Measurements from ENCODE around the gene LLGL2. TPM values are rescaled to one million over a fixed set of nuclear protein-coding genes. Genes with fewer than 3 reads are reported as not detected.

LLGL2 gene
- total RNA-seq, 1 donor from 2014 or later: 111 TPM

DNA sequence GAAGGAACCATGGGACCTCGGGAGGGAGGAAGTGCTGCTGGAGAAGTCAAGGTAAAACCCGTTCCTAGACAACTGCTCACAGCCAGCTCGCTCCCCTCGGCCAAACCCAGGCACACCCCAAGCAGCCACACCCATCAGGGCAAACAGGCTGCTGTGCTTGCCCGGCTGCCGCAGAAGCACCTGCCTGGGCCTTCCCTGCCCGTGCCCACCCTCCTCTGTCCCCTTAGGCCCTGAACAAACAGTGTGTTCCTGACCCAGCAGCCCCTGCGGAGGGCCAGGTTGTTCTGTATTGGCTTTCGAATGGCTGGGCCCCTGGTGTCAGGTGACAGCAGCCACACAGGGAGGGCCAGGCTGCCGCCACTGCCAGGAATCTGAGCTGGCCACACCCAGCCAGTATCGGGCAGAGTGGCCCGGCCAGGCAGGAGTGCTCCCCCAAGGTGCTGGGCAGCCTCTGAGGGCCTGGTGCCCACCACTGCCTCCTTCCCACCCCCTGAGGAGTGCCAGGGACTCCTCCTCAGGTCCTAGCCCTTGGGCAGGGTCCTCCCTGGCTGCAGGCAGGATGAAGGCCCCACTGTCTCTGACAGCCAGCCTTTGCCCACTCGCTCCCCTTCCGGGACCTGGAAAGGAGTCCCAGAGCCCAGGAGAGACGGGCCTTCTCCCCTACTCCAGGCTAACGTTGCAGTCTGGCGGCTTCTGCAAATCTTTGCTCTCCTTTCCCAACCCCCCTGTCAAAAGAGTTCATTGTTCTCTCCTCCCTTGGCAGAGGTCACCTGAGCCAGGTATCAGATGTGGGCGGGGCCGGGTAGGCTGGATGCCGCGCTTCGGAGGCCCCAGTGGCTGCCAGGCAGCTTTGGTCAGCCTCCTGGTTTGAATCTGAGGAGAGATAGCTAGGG is 24.0 kb downstream of the LLGL2 start:
- Histone ChIP-seq H3K4me1 (peaks cover 12% of the 10 kb centered on the region), H3K27me3 (ENCODE audit: low read depth) (no peaks in the 10 kb centered on the region), H3K36me3 (no peaks in the 10 kb centered on the region), H3K27ac (peak overlapping the region; percentile 91), H3K4me3 (peak overlapping the region; percentile 27), H3K9me3 (no peaks in the 10 kb centered on the region)
- intact Hi-C loops (cut with DNase I): no loop called here
- TF ChIP-seq, protein P1, sequence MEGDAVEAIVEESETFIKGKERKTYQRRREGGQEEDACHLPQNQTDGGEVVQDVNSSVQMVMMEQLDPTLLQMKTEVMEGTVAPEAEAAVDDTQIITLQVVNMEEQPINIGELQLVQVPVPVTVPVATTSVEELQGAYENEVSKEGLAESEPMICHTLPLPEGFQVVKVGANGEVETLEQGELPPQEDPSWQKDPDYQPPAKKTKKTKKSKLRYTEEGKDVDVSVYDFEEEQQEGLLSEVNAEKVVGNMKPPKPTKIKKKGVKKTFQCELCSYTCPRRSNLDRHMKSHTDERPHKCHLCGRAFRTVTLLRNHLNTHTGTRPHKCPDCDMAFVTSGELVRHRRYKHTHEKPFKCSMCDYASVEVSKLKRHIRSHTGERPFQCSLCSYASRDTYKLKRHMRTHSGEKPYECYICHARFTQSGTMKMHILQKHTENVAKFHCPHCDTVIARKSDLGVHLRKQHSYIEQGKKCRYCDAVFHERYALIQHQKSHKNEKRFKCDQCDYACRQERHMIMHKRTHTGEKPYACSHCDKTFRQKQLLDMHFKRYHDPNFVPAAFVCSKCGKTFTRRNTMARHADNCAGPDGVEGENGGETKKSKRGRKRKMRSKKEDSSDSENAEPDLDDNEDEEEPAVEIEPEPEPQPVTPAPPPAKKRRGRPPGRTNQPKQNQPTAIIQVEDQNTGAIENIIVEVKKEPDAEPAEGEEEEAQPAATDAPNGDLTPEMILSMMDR (IDR thresholded peaks at IDR 0.05): no peak
- peak; percentile 92 for DNase-seq
- ATAC-seq: peak; percentile 96

DNA sequence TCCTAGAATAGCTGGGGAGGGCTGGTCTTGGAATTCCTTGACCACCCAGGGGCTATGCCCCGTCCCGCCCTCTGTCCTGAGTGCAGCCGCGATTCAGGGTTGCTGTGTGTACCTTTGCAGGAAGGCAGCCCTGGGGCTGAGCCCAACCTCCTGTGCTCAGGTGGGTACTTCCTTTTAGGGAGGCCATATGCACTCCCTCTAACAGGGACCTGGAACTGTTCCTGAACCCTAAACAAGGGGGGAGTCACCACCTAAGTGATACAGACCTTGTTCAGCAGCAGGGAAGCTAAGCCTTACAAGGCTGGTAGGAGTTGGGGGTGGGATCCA is 24.6 kb downstream of the LLGL2 start:
- H3K4me3 ChIP-seq: no peak overlapping the region
- no peaks in the 10 kb centered on the region for H3K36me3 ChIP-seq
- intact Hi-C loops (cut with DNase I): no loop called here
- H3K9me3 ChIP-seq: no peaks in the 10 kb centered on the region
- H3K27ac ChIP-seq: peak overlapping the region; percentile 91
- ATAC-seq (peak; percentile 45 to 53), DNase-seq (no peak)
- no peaks in the 10 kb centered on the region for H3K27me3 ChIP-seq (ENCODE audit: low read depth)
- peaks cover 12% of the 10 kb centered on the region for H3K4me1 ChIP-seq
- TF ChIP-seq, protein P1 (IDR thresholded peaks at IDR 0.05): no peak

DNA sequence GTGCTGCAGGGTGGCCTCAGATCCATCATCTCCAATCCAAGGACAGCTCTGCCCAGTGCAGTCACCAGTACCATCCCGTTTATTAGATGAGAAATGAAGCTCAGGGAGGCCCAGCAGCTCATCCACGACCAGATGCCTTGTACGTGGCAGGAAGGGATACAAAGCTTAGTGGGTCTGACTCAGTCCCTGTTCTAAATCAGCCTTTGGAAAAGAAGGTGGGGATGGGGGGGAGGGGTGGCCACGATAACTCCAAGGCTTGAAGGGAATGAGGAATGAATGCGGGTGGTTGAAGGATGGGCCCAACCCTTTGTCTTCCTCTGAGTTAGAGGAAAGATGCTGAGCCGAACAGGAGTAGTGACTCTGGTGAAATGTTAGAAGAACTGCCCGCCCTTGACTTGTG is 25.8 kb downstream of the LLGL2 start:
- ATAC-seq (no peak), DNase-seq (no peak)
- Histone ChIP-seq H3K27me3 (ENCODE audit: low read depth) (no peaks in the 10 kb centered on the region), H3K4me3 (no peak overlapping the region), H3K27ac (no peak overlapping the region), H3K4me1 (peaks cover 12% of the 10 kb centered on the region), H3K9me3 (no peaks in the 10 kb centered on the region), H3K36me3 (no peaks in the 10 kb centered on the region)
- TF ChIP-seq, protein P1 (IDR thresholded peaks at IDR 0.05): no peak
- intact Hi-C loops (cut with DNase I): no loop called here

DNA sequence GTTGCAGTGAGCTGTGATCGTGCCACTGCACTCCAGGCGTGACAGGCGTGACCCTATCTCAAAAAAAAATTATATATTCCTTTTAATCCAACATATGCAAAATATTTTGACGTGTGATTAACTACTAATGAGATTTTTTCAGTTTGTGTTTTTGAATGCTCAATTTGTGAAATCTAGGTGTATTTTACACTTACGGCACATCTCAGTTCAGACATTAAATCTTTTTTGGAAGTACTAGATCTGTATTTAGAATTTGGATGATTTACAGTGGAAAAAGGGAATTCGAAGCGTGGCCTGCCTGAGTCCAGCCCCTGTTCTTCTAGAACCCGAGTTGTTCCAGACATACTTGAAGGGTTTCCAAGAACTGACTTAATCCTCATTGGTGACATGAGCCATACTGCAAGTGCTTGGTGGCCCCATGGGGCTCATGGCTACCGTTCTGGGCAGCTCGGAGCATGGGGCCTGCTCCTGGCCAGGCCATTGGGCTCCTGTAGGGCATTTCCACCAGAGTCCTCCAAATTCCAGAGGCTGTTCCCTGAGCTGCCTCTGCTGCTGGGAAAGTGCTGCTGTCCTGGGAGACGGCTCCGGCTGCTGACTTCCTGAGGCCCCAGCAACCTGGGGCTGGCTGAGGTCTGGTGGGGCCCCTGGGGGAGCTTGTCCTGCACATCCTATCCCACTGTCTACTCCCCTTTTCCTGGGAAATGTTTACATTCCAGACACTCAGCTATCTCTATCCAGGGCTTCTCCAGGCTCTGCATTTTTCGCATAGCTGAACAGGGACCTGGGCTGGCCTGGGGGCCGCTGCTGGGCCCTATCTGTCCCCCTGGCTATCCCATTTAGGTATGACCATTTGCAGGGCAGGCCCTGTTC is 27.2 kb downstream of the LLGL2 start:
- intact Hi-C loops (cut with DNase I): no loop called here
- H3K27ac ChIP-seq: peak overlapping the region; percentile 33
- no peaks in the 10 kb centered on the region for H3K36me3 ChIP-seq
- TF ChIP-seq, protein P1 (IDR thresholded peaks at IDR 0.05): no peak
- no peaks in the 10 kb centered on the region for H3K27me3 ChIP-seq (ENCODE audit: low read depth)
- ATAC-seq: no peak
- no peaks in the 10 kb centered on the region for H3K9me3 ChIP-seq
- no peak for DNase-seq
- H3K4me3 ChIP-seq: no peak overlapping the region
- peaks cover 21% of the 10 kb centered on the region for H3K4me1 ChIP-seq

DNA sequence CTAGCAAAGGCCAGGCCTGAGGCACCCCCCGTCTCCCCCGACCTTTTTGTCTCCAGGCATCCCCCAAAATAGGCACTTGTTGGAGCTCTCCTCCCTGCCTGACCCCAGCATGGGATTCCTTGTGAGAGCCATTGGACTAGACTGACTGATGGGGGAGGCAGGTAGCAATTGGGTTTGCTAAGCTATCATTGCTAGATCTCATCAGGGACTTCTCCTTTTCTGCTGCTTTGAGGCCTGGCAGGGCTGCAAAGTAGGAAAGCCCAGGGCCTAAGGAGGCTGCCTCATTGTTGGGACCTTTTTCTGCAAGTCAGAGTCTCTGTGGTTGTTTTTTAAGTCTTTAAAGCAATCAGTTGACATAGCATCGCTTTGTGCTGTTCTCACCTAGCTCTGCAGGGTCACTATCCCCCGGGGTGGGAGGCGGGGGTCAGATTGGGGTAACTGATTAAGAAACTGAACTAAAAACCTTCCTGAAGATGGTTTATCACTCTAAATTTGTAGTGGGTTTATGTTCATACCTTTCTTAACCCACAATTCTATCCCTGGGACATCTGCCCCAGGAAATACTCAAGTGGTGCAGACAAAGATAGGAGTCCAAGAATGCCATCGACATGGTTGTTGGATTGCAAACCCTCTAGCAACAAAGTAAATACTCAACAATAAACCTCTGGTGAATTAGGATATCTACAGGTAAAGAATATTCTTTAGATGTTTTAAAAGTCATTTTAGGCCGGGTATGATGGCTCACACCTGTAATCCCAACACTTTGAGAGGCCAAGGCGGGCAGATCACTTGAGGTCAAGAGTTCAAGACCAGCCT is 28.0 kb downstream of the LLGL2 start:
- TF ChIP-seq, protein P1 (IDR thresholded peaks at IDR 0.05): no peak
- H3K36me3 ChIP-seq: no peaks in the 10 kb centered on the region
- DNase-seq (no peak), ATAC-seq (no peak)
- H3K27ac ChIP-seq: peak overlapping the region; percentile 33
- no peaks in the 10 kb centered on the region for H3K9me3 ChIP-seq
- no peaks in the 10 kb centered on the region for H3K27me3 ChIP-seq (ENCODE audit: low read depth)
- intact Hi-C loops (cut with DNase I): no loop called here
- H3K4me1 ChIP-seq: peaks cover 27% of the 10 kb centered on the region
- no peak overlapping the region for H3K4me3 ChIP-seq

Measured in lower lobe of right lung (tissue), 2 donors.